HK-2 (cell line): ENCODE data around the gene APOOL.
A peak's percentile ranks its signal among the peaks of the same experiment; 100 is the strongest.
"Not testable (repeated sequence)": the region's sequence is repeated elsewhere in the genome, so short reads cannot be mapped to it uniquely, and the experiment has no call there.

ENCODE experiments used
- DNase-seq: peaks from one replicate; pipeline ENCODE4 v3.0.0-alpha.2; 2018; ENCODE audit not compliant: unreplicated experiment

APOOL gene, protein sequence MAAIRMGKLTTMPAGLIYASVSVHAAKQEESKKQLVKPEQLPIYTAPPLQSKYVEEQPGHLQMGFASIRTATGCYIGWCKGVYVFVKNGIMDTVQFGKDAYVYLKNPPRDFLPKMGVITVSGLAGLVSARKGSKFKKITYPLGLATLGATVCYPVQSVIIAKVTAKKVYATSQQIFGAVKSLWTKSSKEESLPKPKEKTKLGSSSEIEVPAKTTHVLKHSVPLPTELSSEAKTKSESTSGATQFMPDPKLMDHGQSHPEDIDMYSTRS

DNA sequence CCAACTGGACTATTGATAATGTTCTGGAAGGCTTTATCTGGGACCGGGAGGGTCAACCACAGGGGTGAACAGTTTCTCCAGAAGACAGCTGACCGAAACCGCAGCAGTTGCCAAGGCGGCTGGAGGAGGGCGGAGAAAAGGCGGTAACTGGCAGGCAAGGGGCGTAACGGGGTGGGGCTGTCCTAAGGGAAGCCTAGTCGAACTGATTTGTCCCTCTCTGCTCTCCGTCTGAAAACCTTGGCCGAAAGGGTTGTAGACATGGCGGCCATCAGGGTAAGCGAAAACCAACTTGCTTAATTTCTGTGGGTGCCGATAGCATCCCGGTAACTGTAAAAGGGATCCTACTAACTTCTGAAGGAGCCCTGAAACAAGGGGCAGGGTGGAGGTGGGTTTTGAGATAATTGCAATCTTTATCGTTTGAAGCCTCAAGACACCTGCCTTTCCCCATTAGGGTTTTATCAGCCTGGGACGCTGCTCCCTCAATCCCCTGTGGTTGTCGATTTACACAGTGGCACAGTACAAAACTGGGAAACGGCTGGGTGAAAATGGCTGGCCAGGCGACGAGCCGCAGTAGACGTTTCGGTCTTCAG lies at the start of gene APOOL:
Gene APOOL, plus strand, starts transcription at position 223 of the 590 bp plus-strand sequence. Its CDS starts 36 bp downstream, at position 259.
- DNase-seq: peak; percentile 82

DNA sequence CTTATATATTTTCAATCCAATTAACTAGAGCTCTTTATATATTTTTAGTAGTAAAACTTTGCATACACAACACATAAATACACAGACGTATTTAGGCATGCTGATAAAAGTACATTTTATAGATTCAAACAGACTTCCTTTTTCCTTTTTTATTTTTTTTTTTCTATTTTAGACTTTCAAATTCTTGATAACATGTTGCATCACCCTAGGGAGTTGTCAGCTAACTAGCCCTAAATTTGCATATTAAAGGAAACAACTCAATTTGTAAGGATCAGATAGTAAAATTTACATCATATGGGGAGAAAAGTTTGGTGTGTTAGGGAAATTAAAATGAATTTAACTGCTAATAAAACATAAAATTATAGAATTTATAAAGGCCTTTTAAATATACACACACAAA lies 47.4 kb upstream of the APOOL start:
- DNase-seq: no peak

DNA sequence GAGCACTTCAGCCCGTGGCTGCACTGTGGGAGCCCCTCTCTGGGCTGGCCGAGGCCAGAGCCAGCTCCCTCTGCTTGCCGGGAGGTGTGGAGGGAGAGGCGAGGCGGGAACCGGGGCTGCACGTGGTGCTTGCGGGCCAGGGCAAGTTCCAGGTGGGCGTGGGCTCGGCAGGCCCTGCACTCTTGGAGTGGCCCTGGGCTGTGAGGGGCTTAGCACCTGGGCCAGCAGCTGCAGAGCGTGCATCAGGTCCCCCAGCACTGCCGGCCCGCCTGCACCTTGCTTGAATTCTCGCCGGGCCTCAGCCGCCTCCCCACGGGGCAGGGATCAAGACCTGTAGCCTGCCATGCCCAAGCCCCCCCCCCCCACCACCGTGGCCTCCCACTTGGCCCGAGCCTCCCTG lies 28.9 kb upstream of the APOOL start:
- DNase-seq: no peak

DNA sequence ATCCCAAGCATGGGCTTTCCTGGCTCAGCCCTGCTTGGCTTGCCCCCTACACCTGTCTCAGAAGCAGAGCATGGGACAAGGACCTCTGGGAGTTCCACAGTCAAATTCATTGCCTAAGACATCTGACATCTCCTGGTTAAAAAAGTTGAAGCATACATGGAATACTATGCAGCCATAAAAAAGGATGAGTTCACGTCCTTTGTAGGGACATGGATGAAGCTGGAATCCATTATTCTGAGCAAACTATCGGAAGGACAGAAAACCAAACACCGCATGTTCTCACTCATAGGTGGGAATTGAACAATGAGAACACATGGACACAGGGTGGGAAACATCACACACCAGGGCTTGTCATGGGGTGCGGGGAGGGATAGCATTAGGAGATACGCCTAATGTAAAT lies 11.9 kb upstream of the APOOL start:
- not testable (repeated sequence) for DNase-seq

DNA sequence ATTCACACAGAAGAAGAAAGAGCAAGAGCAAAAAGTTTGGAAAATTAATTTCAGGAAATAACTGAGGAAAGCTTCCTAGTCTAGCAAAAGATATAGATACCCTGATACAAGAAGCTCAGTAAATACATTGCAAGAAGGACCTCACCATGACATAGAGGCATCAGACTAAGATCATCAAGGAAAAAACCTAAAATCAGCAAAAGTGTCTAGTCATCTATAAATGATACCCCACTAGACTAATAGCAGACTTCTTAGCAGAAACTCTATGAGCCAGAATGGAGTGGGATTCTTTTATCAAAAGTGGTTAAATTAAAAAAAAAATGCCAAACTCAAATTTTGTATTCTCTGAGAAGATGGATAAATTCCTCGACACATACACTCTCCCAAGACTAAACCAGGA lies 10.5 kb upstream of the APOOL start:
- no peak for DNase-seq

DNA sequence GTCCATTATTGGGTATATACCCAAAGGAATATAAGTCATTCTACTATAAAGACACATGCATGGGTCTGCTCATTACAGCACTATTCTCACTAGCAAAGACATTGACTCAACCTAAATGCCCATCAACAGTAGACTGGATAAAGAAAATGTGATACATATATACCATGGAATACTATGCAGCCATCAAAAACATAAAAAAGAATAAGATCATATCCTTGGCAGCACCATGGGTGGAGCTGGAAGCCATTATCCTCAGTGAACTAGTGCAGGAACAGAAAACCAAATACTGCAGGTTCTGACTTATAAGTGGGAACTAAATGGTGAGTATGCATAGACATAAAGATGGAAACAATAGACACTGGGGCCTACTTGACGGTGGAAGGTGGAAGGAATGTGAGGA lies 2.3 kb upstream of the APOOL start:
- DNase-seq: no peak

DNA sequence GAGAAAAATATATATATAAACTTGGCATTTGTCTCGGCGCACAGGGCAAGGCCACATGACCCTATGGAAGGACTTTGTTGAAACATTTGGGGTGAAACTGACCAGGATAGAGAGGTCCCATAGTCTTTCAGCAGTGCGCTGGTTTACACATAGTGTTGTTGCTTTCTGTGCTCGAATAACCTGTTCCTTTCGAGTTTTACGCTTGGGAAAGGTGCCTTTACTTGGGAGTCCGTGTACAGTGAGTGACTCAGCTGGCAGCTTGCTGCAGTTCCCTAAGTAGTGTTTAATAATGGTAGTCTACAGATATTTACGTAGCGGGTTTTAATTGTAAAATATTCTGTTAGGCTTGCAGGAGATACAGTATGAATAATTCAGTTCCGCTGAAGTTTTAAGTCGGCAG lies 578 bp downstream of the APOOL start:
- no peak for DNase-seq

DNA sequence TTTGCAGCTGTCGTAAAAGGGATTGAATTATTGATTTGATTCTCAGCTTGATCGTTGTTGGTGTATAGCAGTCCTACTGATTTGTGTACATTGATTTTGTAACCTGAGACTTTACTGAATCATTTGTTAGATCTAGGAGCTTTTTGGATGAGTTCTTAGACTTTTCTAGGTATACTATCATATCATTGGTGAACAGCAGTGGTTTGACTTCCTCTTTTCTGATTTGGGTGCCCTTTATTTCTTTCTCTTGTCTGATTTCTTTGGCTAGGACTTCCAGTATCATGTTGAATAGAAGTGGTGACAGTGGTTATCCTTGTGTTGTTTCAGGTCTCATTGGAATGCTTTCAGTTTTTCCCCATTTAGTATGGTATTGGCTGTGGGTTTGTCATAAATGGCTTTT lies 8.4 kb downstream of the APOOL start:
- no peak for DNase-seq

DNA sequence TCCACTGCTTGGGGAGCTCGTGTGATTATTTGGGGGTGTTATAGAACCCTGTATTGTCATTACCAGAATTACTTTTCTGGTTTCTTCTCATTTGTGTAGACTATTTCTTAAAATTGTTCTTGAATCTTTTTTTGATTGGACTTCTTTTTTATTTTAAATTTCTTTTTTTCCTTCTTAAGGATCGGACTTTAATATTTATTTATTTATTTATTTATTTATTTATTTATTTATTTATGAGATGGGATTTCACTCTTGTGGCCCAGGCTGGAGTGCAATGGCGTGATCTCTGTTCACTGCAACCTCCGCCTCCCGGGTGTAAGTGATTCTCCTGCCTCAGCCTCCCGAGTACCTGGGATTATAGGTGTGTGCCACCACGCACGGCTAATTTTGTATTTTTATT lies 11.7 kb downstream of the APOOL start:
- not testable (repeated sequence) for DNase-seq

DNA sequence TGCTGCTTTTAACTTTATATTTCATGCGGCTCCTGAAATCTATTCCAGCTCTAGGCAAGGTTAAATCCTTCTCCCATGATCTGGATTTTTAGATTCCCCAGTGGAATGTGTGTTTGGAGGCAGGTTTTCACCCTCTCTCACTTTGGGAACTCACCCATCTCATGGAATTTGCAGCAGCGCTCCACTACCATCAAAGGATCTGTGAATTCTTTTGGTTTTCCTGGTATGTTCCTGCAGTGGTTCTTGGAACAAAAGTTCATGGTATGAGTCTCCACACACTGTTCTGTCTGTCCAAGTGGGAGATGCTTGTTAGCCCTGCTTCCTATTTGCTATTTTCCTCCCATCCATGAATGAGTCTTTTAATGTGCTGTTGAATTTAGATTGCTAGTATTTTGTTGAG lies 14.0 kb downstream of the APOOL start:
- DNase-seq: no peak

DNA sequence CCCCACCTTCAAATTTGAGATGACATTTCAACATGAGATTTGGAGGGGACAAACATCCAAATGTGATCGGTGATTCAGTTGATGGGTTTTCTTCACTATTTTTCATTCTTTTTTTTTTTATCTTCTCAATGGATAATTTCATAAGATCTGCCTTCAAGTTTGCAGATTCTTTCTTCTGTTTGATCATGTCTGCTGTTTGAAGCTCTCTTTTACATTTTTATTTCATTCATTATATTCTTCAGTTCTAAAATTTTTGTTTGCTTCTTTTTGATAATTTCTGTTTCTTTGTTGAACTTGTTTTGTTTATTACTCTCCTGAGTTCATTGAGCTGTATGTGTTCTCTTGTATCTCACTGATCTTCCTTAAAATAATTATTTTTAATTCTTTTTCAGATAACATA lies 14.8 kb downstream of the APOOL start:
- DNase-seq: no peak

DNA sequence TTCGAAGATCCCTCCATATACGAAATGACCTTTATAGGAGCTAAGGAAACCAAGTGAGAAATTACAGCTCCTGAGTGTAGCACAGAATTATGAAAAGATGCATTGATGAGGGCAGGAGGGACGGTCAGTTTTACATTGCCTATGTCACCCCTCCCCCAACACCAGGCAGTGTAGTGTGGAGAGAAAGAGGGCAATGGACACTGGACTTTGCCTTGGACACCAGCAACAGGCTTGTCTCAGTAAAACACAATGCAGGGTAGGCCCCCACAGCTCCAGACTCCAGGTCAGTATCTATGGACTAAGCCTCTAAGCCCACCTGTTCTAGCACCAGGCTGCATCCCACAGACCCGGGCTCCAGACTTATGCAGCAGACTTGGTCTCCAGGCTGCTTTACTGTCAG lies 16.5 kb downstream of the APOOL start:
- no peak for DNase-seq

DNA sequence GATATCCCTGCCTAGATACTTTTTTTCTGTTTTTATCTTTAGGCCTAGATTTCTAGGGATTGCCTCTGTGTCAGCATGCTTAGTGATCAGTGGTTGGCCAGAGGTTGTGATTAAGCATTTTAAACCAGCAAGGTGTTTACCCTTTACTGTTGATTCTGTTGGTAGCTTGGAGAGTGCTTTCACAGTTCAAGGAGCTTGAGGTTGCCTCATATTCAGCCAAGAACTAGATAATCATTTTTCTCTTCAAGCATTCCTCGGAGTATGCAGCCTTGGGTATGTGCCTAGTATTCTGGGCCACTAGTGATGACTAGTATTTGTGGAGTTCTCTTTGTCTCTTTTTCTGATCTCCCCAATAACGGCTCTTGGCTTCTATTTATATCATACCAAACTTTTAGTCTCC lies 20.4 kb downstream of the APOOL start:
- no peak for DNase-seq

DNA sequence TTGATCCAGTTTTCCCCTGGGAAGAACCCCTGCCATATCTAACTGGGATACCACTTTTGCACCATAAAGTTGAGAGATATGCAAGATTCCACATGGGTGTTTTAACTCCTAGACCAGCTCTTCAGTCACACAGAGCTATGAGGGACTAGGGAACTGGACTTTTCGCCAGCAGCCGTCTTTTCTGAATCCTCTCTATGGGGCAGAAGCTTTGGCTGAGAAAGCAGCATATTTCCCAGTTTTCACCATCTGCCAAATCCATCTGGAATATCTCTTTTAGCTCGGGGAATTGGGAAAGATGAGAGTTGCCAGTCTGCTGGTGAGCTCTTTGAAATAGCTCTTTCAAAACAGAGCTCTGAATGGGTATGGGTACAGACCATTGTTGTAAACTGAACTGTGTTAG lies 20.9 kb downstream of the APOOL start:
- no peak for DNase-seq

DNA sequence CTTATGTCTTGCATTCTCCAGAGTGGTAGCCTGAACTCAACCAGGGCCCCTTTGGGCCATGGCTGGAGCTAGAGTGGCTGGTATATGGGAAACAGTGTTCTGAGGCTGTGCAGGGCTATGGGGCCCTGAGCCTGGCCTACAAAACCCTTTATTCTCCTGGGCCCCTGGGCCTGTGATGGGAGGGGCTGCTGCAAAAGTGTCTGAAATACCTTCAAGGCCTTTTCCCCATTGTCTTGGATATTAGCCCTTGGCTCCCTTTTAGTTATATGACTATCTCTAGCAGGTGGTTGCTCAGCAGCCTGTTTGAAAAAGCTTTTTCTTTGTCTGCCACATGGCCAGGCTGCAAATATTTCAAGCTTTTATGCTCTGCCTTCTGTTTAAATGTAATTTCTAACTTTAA lies 22.5 kb downstream of the APOOL start:
- no peak for DNase-seq

DNA sequence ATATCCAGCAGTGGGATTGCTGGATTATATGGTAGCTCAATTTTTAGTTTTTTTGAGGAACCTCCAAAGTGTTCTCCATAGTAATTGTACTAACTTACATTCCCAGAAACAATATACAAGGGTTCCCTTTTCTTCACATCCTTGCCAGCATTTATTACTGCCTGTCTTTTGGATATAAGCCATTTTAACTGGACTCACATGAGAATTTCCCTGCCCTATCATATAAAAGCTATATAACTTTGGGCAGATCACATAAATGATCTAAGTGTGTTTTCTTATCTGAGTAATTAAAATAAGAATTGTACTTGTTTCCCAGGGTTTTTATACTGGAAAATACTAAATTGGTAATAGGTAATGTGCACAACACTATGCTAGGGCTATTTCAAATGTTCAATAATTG lies 25.4 kb downstream of the APOOL start:
- DNase-seq: no peak

DNA sequence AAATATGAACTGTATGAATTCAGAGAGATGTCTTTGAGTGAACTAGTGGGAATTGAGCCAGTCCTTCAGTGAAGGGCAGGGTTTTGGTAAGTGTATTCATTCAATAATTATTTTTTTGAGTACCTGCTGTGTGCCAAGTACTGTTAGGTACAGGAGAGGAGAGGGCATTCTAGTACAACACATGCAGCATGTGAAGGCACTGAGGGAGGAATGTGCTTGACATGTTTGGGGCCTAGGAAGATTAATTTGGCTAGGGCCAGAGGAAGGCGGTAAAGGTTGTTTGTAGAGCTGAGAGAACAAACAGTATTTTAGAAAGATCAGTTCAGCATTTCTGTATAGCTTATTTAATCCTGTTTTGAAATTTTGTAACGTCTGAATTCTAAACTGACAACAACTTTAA lies 27.8 kb downstream of the APOOL start:
- DNase-seq: no peak

DNA sequence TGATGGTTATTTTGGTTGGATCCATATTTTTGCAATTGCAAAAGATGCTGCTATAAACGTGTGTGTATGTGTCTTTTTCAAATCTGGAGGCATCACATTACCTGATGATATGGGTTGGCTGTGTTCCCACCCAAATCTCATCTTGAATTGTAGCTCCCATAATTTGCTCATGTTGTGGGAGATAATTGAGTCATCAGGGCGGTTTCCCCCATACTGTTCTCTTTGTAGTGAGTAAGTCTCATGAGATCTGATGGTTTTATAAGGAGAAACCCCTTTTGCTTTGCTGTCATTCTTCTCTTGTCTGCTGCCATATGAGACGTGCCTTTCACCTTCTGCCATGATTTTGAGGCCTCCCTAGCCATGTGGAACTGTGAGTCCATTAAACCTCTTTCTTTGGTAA lies 33.4 kb downstream of the APOOL start:
- no peak for DNase-seq

DNA sequence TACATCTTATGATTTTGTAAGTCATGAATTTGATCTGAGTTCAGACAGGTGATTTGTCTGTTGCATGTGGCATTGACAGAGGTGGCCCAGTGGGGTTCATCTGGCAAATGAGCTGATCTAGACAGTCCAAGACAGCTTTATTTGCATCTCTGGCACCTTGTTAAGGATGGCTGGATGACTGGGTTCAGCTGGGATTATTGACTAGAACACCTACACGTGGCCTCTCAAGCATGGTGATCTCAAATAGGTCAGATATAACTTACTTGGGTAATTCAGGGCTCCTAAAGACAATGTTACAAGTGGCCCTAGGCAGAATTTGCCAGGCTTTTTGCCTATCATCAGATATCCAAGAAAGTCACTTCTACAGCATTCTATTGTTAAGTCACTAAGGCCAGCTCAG lies 48.0 kb downstream of the APOOL start:
- DNase-seq: no peak

DNA sequence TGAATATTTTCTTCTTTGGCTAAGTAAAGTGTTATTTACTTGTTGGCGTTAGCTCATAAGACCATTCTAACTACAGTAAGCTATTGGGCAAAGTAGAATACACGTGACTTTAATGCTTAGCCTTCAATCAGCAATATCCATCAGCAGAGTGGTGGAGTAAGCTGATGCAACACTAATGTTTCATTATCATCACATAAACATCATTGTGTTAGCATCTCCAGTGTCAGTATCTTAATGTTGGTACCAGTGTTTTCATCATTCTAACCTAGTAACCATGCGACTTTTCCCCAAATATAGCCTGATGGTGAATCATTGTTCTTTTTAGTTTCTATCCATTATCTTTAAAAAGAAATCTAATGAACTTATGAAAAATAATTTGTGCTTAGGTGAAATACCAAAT lies 48.5 kb downstream of the APOOL start:
- no peak for DNase-seq

DNA sequence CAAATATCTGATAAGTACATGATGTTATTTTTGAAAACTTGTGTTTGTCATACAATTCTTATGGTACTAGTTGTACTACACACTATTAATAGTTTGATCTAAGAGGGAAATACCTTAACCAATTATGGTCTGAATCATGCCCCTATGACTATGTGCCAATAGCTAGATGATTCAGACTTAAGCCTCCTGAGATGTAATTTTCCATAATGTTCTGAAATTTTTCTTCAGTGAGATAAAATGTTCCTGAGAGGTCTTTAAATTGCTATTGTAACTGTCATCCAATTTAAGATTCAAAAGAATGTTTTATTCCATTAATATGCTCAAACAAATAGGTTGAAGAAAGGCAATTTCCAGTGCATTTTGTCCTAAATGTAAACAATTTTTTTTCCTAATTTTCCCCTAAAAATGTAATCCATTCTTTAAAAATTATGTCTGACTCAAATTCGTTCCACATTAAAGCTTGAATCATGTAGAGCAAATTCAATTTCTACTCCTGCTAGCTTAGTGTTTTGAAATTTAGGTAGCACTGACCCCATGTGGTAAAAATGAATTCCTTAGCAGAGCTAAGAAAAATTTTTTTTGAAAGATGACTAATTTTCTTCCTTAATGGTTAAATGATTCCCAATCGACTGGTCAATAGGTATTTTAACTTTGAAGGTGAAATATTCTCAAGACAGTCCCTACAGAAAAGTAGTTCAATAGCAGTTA lies 49.1 kb downstream of the APOOL start:
- DNase-seq: no peak

DNA sequence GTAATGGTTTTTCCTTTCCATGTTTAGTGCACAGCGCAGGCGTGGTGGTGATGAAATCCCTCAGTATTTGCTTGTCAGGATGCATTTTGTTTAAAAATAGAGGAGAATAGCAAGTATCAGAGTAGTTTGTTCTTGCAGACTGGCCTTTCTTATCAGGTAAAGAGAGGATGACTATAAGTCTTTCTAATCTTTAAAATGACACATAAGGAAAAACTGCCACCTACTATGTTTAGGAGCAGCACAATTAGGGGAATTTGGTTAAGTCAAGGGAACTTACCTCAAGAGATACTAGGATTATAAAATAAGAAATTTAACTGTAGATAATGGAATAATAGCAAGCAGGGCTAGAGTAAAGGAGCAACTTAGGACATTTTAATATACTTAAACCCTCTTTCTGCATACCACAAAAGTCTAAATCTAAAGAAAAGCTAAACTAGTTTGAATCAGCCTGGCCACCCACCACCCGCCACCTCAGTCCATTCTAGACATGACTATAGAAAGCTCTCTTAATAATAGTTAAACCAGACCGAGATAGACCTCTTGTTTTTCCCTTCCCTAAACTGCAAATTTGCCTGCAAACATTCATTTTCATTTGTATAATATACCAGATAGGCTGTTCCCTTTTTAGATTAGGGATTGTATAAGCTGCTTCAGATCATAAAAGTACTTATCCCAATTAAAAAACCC lies 62.0 kb downstream of the APOOL start:
- no peak for DNase-seq

DNA sequence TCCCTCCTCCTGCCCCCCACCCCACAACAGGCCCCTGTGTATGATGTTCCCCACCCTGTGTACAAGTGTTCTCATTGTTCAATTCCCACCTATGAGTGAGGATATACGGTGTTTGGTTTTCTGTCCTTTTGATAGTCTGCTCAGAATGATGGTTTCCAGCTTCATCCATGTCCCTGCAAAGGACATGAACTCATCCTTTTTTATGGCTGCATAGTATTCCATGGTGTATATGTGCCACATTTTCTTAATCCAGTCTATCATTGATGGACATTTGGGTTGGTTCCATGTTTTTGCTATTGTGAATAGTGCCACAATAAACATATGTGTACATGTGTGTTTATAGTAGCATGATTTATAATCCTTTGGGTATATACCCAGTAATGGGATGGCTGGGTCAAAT lies 73.6 kb downstream of the APOOL start:
- DNase-seq: not testable (repeated sequence)
